Activated T-helper 1 cell treated with anti-CD3 and anti-CD28 coated beads, Interleukin-12 subunit alpha, Interleukin-12 subunit beta, Interleukin-2, Interleukin-4 antibody, amounts not matched to agents 30 ng/mL and 10 ng/mL and 1 ng/mL, durations not matched to agents 14 hours and 24 hours and 36 hours (primary cell): ENCODE measurements around the gene BTBD9. TPM values are rescaled to one million over a fixed set of nuclear protein-coding genes. Genes with fewer than 3 reads are reported as not detected.

ENCODE experiments used
- DNase-seq: peaks from one replicate; pipeline ENCODE4 v3.0.0; 2021; ENCODE audit warnings: low spot score
- H3K27ac Mint-ChIP-seq: one replicate; pipeline ENCODE4 v1.8.0; 2021; ENCODE audit warnings: mild to moderate bottlenecking, mixed read lengths
- H3K27me3 Mint-ChIP-seq: one replicate; pipeline ENCODE4 v1.8.0; 2022; ENCODE audit warnings: mild to moderate bottlenecking, moderate library complexity, mixed read lengths; ENCODE audit not compliant: insufficient read depth
- H3K36me3 Mint-ChIP-seq: one replicate; pipeline ENCODE4 v1.8.0; 2021; ENCODE audit warnings: low read depth, mixed read lengths
- H3K4me1 Mint-ChIP-seq: one replicate; pipeline ENCODE4 v1.8.0; 2021; ENCODE audit warnings: low read depth, mixed read lengths
- H3K4me3 Mint-ChIP-seq: one replicate; pipeline ENCODE4 v1.8.0; 2021; ENCODE audit warnings: mild to moderate bottlenecking, moderate library complexity, mixed read lengths
- H3K9me3 Mint-ChIP-seq: one replicate; pipeline ENCODE4 v1.8.0; 2021; ENCODE audit warnings: mixed read lengths
- intact Hi-C: fragments of 100-400 bp; cut with micrococcal nuclease; formaldehyde crosslinking; loops from one replicate; pipeline ENCODE4 v1.15.1; 2024
- total RNA-seq: library from RNA; stranded (reverse); gene quantifications from 2 replicates; pipeline ENCODE4 v1.2.3, GENCODE V29; 2022

Gene BTBD9
- total RNA-seq, 1 donor from 2014 or later, result 14.5 TPM

- Mint-ChIP-seq H3K4me3 (no peak overlapping the region), H3K4me1 (no peaks in the 10 kb centered on the region), H3K27me3 (no peaks in the 10 kb centered on the region), H3K36me3 (no peaks in the 10 kb centered on the region), H3K9me3 (no peaks in the 10 kb centered on the region), H3K27ac (no peak overlapping the region)
- no peak for DNase-seq
- intact Hi-C loops, result no loop called here
Measured at GRCh38 chr6:38168699-38169098, 471.0 kb downstream of the BTBD9 start.

- Mint-ChIP-seq H3K27ac (no peak overlapping the region), H3K4me1 (no peaks in the 10 kb centered on the region), H3K4me3 (no peak overlapping the region), H3K36me3 (no peaks in the 10 kb centered on the region), H3K9me3 (no peaks in the 10 kb centered on the region), H3K27me3 (no peaks in the 10 kb centered on the region)
- intact Hi-C loops, result no loop called here
- no peak for DNase-seq
Measured at GRCh38 chr6:38168126-38168525, 471.6 kb downstream of the BTBD9 start.

GRCh38 chr6:38167598-38167997, 472.1 kb downstream of the BTBD9 start:
- no peaks in the 10 kb centered on the region for H3K36me3 Mint-ChIP-seq
- H3K9me3 Mint-ChIP-seq, result no peaks in the 10 kb centered on the region
- H3K27me3 Mint-ChIP-seq, result no peaks in the 10 kb centered on the region
- no peak for DNase-seq
- intact Hi-C loops, result no loop called here
- no peak overlapping the region for H3K4me3 Mint-ChIP-seq
- H3K4me1 Mint-ChIP-seq, result no peaks in the 10 kb centered on the region
- no peak overlapping the region for H3K27ac Mint-ChIP-seq

- Mint-ChIP-seq H3K9me3 (no peaks in the 10 kb centered on the region), H3K27me3 (peaks cover 1% of the 10 kb centered on the region), H3K36me3 (no peaks in the 10 kb centered on the region), H3K27ac (no peak overlapping the region), H3K4me1 (no peaks in the 10 kb centered on the region), H3K4me3 (no peak overlapping the region)
- no peak for DNase-seq
- intact Hi-C loops, result no loop called here
Measured at GRCh38 chr6:38166411-38167240, 473.1 kb downstream of the BTBD9 start.

- Mint-ChIP-seq H3K36me3 (no peaks in the 10 kb centered on the region), H3K27ac (no peak overlapping the region), H3K9me3 (no peaks in the 10 kb centered on the region), H3K27me3 (peaks cover 1% of the 10 kb centered on the region), H3K4me3 (no peak overlapping the region), H3K4me1 (no peaks in the 10 kb centered on the region)
- intact Hi-C loops, result no loop called here
- no peak for DNase-seq
Measured at GRCh38 chr6:38164671-38165108, 475.0 kb downstream of the BTBD9 start.

- H3K9me3 Mint-ChIP-seq, result no peaks in the 10 kb centered on the region
Measured at GRCh38 chr6:38164131-38164481, 475.6 kb downstream of the BTBD9 start.

GRCh38 chr6:38163186-38164130, 476.3 kb downstream of the BTBD9 start:
- Mint-ChIP-seq H3K4me1 (no peaks in the 10 kb centered on the region), H3K36me3 (no peaks in the 10 kb centered on the region), H3K4me3 (no peak overlapping the region), H3K9me3 (no peaks in the 10 kb centered on the region), H3K27ac (no peak overlapping the region), H3K27me3 (peaks cover 1% of the 10 kb centered on the region)
- no peak for DNase-seq
- intact Hi-C loops, result no loop called here

More at GRCh38 chr6:38164131-38164481, 475.6 kb downstream of the BTBD9 start:
- no peaks in the 10 kb centered on the region for H3K36me3 Mint-ChIP-seq
- no peak overlapping the region for H3K4me3 Mint-ChIP-seq
- H3K27ac Mint-ChIP-seq, result no peak overlapping the region
- intact Hi-C loops, result no loop called here
- no peaks in the 10 kb centered on the region for H3K4me1 Mint-ChIP-seq
- no peak for DNase-seq
- peaks cover 1% of the 10 kb centered on the region for H3K27me3 Mint-ChIP-seq

GRCh38 chr6:38162493-38163185, 477.1 kb downstream of the BTBD9 start:
- Mint-ChIP-seq H3K36me3 (no peaks in the 10 kb centered on the region), H3K9me3 (no peaks in the 10 kb centered on the region), H3K27me3 (peaks cover 1% of the 10 kb centered on the region), H3K4me1 (no peaks in the 10 kb centered on the region), H3K4me3 (no peak overlapping the region), H3K27ac (no peak overlapping the region)
- intact Hi-C loops, result no loop called here
- DNase-seq, result no peak

- Mint-ChIP-seq H3K27me3 (peaks cover 1% of the 10 kb centered on the region), H3K36me3 (no peaks in the 10 kb centered on the region), H3K4me1 (no peaks in the 10 kb centered on the region), H3K27ac (no peak overlapping the region), H3K9me3 (no peaks in the 10 kb centered on the region), H3K4me3 (no peak overlapping the region)
- intact Hi-C loops, result no loop called here
- no peak for DNase-seq
Measured at GRCh38 chr6:38161754-38162492, 477.8 kb downstream of the BTBD9 start.

GRCh38 chr6:38161331-38161730, 478.4 kb downstream of the BTBD9 start:
- Mint-ChIP-seq H3K27ac (no peak overlapping the region), H3K36me3 (no peaks in the 10 kb centered on the region)

GRCh38 chr6:38160831-38161230, 478.9 kb downstream of the BTBD9 start:
- intact Hi-C loops, result no loop called here
- Mint-ChIP-seq H3K4me3 (no peak overlapping the region), H3K4me1 (no peaks in the 10 kb centered on the region), H3K27ac (no peak overlapping the region), H3K27me3 (peaks cover 1% of the 10 kb centered on the region), H3K36me3 (no peaks in the 10 kb centered on the region), H3K9me3 (no peaks in the 10 kb centered on the region)
- no peak for DNase-seq

More at GRCh38 chr6:38161331-38161730, 478.4 kb downstream of the BTBD9 start:
- Mint-ChIP-seq H3K4me1 (no peaks in the 10 kb centered on the region), H3K9me3 (no peaks in the 10 kb centered on the region), H3K4me3 (no peak overlapping the region), H3K27me3 (peaks cover 1% of the 10 kb centered on the region)
- intact Hi-C loops, result no loop called here
- no peak for DNase-seq

- no peak for DNase-seq
- Mint-ChIP-seq H3K27ac (no peak overlapping the region), H3K36me3 (no peaks in the 10 kb centered on the region), H3K27me3 (peaks cover 1% of the 10 kb centered on the region), H3K4me3 (no peak overlapping the region), H3K4me1 (no peaks in the 10 kb centered on the region), H3K9me3 (no peaks in the 10 kb centered on the region)
- intact Hi-C loops, result no loop called here
Measured at GRCh38 chr6:38159596-38159995, 480.1 kb downstream of the BTBD9 start.
